ENCODE data around the gene HSPA4.

Gene HSPA4

GRCh38 chr5:133154274-133155075, 102.7 kb downstream of the HSPA4 start:
- DNase-seq (ENCODE audit: low read depth in 1 of 2, low spot score in 1 of 2): no peak

- no peak for DNase-seq (ENCODE audit: low read depth in 1 of 2, low spot score in 1 of 2)
Observed at GRCh38 chr5:133155326-133155969, 103.6 kb downstream of the HSPA4 start.

Data from activated T-helper 1 cell treated with anti-CD3 and anti-CD28 coated beads, Interleukin-2, amount 50 U/mL, for 16 hours (primary cell).